Astrocyte of the spinal cord (primary cell): ENCODE results near the gene MAPK11.
A peak's percentile ranks its signal among the peaks of the same experiment; 100 is the strongest.

Experiments used
- DNase-seq: peaks from one replicate; pipeline ENCODE4 v3.0.0; 2011; ENCODE audit warnings: low read depth, low spot score
- H3K4me3 ChIP-seq: 2 replicates; pipeline ENCODE4 v1.5.1; 2011; ENCODE audit warnings: low read depth, mild to moderate bottlenecking, low read length, moderate library complexity
- in situ Hi-C: cut with HindIII; loops from 2 replicates; pipeline ENCODE4 v1.10.0; 2017; ENCODE audit warnings: low sequenced_read_pairs
- TF ChIP-seq, protein P1 (sequence below): IDR thresholded peaks from 2 replicates; pipeline ENCODE4 v1.5.1; 2012; ENCODE audit warnings: low read depth, mild to moderate bottlenecking, low read length, inconsistent platforms

Gene MAPK11

DNA sequence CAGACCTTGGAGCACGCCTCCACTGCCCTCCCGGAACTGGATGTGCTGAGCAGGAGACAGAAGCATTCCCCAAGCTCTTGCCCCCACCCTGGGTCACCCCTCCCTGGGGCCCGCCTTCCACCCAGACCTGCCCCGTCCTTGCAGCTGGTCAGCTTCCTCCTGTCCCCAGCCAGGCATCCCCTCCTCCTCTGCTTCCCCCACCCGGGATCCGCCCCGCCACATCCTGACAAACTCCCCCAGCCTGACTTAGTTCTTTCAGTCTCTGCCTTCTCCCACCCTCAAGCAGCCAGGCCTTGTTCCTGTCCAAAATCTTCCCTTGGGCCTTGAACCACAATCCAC, 38.4 kb upstream of the MAPK11 start:
- no peak for DNase-seq
- in situ Hi-C loops: no loop called here
- no peak overlapping the region for H3K4me3 ChIP-seq
- TF ChIP-seq, protein P1, sequence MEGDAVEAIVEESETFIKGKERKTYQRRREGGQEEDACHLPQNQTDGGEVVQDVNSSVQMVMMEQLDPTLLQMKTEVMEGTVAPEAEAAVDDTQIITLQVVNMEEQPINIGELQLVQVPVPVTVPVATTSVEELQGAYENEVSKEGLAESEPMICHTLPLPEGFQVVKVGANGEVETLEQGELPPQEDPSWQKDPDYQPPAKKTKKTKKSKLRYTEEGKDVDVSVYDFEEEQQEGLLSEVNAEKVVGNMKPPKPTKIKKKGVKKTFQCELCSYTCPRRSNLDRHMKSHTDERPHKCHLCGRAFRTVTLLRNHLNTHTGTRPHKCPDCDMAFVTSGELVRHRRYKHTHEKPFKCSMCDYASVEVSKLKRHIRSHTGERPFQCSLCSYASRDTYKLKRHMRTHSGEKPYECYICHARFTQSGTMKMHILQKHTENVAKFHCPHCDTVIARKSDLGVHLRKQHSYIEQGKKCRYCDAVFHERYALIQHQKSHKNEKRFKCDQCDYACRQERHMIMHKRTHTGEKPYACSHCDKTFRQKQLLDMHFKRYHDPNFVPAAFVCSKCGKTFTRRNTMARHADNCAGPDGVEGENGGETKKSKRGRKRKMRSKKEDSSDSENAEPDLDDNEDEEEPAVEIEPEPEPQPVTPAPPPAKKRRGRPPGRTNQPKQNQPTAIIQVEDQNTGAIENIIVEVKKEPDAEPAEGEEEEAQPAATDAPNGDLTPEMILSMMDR: no peak

DNA sequence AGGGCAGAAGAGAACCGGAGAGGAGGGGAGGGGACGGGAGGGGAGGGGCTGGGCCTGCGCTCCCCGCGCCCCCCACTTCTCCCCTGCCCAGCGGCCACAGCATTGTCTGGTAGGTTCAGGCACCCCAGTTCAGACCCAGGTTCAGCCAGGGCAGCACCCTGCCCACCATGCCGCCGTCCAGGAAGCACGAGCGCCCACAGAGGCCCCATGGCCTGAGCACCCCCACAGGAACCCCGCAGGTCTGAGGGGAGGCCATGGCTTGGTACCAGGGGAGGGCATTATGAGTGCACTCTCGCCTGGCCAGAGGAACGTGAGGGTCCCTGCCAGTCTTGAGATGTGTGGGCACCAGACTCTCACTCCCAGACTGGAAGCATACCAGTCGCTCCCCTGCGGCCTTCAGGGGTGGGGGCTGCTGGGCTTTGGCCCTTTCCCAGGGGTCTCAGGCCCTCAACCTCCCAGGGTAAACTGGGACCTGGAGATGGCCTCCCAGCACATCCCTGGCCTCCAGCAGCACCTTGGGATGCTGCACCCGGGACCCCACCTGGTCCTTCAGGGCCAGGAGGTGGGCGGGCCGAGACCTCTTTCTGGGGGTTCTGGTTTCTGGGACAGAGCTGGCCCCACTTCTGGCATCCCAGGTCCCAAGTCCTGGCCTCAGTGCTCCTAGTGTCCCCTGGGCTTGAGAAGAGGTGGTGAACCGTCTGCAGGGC, 37.9 kb upstream of the MAPK11 start:
- TF ChIP-seq, protein P1: no peak
- H3K4me3 ChIP-seq: no peak overlapping the region
- DNase-seq: no peak
- in situ Hi-C loops: no loop called here

DNA sequence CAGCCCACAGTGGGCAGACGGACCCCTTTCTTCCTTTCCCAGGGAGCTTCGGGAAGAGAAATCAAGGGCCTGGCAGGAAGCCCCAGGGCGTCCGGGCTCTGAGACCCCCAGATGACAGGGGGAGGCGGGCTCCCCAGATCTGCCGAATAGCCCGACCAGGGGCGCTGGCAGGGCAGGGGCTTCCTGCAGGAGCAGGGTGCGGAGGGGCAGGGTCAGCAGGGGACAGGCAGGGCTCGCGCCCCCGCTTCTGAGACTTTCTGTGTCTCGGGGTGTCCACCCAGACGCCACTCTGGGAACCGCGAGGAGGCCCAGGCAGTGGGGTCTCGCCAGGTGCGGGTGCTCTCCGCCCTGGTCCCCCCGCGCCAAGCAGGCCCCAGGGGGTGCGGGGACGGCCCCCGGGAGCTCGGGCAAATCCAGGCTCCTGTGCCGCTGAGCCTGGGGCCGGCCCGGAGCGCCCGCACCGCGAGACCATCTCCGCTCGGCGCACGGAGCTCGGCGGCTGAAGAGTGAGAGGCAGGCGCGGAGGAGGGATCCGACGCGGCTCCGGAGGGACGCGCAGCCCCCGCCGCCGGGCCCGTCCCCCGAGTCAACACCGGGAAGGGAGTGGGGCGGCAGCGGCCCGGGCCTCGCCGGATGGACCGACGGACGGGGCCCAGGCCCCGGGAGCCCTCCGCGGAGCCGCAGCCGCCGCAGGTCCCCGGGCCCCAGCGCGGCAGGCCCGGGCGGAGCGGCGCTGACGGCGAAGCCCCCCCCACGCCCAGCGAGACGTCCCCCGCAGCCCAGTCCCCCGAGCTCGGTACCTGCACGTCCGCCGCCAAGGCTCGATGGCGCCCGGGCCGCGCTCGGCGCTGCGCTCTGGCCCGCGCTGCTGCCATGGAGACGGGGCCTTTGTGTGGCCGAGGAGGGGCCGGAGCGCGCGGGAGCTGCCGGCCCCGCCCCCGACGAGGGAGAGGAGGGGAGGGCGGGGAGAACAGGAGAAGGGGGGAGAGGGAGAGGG, 36.9 kb upstream of the MAPK11 start, which contains the start of gene PLXNB2:
Gene PLXNB2, minus strand, starts transcription at position 894 of the 997 bp plus-strand sequence. CDS start 17,062 bp downstream, outside the sequence.
- DNase-seq: peak; percentile 84

DNA sequence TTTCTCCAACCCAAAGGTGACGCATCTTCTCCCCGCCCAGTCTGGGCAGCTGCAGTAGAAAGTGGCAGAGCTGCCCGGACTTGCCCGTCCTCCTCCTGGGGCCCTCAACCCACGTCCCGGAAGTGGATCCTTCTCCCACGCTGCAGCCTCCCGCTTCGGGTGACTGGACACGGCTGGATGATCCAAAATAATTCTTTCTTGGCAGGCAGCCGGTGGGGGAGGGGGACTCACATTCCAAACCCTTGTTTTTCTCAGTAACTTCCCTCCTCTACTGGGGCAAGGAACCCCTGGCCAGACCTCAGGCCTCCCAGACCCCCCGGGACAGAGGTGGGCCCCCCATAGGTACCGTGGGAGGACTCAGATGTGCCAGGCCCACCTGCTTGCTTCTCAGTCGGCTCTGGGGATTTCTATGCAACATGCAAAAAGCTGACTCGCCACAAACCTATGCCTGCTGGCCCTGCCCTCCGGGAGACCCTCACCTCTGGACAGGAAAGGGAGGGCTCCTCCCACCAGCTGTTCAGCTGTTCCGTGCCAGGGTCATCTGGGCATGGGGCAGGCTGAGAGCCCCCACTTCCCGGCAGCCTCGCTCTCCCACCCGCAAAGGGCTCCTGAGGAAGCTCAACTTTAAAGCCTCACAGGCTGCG, 35.9 kb upstream of the MAPK11 start:
- in situ Hi-C loops: no loop called here

More for the DNA sequence above, 36.9 kb upstream of the MAPK11 start, which contains the start of gene PLXNB2:
- TF ChIP-seq, protein P1: no peak
- H3K4me3 ChIP-seq: peak within 1 kb of the TSS; percentile 78
- in situ Hi-C loops: no loop called here

DNA sequence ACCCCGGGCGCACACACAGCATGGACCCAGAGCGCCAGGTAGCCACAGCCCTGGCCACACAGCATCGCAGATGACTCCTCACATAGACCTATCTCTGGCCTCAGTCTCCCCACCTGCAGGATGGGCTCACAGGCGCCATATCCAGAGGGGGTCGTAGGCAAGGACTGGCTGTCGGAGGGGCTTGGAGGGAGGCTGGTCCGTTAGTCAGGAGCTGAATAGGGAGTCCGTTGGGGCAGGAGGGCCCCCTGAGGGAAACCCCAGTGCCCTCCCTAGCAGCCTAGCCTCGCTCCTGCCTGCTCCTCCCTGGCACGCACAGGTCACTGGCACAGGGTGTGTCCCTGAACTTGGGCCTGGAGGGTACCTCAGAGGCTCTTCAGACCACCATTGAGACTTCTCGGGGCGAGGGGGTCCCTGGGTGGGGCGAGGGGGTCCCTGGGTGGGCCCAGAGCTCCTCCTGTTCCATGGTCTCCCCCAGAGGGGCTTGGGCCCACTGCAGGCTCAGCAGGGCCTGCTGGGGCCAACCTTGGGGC, 35.3 kb upstream of the MAPK11 start:
- H3K4me3 ChIP-seq: peak overlapping the region; percentile 78
- in situ Hi-C loops: no loop called here
- no peak for DNase-seq

More for the DNA sequence above, 35.9 kb upstream of the MAPK11 start:
- TF ChIP-seq, protein P1: no peak
- H3K4me3 ChIP-seq: peak overlapping the region; percentile 78
- DNase-seq: peak; percentile 89

More for the DNA sequence above, 35.3 kb upstream of the MAPK11 start:
- TF ChIP-seq, protein P1: no peak
